Mammary epithelial cell (primary cell): ENCODE data around the gene TMEM120B.

ENCODE experiments used
- EZH2 ChIP-seq: IDR thresholded peaks from 2 replicates; pipeline ENCODE4 v1.6.1; 2012; ENCODE audit warnings: low read length, inconsistent platforms, borderline replicate concordance
- TF ChIP-seq, protein P1 (sequence below), 2 donors: IDR thresholded peaks in 1 of 2; conservative IDR thresholded peaks in 1 of 2; 2 replicates each; pipeline ENCODE4 v1.5.1; 2011 to 2012; ENCODE audit warnings: inconsistent platforms in 2 of 2, low read length in 2 of 2, mild to moderate bottlenecking in 2 of 2, control low read depth in 1 of 2, low read depth in 1 of 2; ENCODE audit not compliant: insufficient read depth in 1 of 2; ENCODE audit errors: extremely low read depth in 1 of 2

DNA sequence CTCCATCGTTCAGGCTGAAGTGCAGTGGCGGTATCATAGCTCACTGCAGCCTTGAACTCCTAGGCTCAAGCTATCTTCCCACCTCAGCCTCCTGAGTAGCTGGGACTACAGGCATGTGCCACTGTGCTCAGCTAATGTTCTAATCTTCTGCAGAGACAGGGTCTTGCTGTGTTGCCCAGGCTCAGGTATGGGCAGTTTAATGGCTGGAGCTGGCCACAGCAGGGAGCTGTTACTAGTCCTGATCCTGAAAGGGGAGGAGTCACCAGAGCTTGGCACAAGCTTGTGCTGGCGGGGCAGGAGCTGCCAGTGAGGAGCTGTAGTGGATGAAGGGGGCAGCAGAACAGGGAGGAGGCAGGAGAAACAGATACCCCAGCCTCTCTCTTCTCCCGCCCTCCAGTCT is 10.6 kb downstream of the TMEM120B start:
- TF ChIP-seq, protein P1, sequence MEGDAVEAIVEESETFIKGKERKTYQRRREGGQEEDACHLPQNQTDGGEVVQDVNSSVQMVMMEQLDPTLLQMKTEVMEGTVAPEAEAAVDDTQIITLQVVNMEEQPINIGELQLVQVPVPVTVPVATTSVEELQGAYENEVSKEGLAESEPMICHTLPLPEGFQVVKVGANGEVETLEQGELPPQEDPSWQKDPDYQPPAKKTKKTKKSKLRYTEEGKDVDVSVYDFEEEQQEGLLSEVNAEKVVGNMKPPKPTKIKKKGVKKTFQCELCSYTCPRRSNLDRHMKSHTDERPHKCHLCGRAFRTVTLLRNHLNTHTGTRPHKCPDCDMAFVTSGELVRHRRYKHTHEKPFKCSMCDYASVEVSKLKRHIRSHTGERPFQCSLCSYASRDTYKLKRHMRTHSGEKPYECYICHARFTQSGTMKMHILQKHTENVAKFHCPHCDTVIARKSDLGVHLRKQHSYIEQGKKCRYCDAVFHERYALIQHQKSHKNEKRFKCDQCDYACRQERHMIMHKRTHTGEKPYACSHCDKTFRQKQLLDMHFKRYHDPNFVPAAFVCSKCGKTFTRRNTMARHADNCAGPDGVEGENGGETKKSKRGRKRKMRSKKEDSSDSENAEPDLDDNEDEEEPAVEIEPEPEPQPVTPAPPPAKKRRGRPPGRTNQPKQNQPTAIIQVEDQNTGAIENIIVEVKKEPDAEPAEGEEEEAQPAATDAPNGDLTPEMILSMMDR (conservative IDR thresholded peaks at IDR 0.05 in 1 of 2, IDR thresholded peaks at IDR 0.05 in 1 of 2; ENCODE audit: extremely low read depth in 1 of 2, insufficient read depth in 1 of 2, low read depth in 1 of 2, low read length in 2 of 2), result no peak
- no peak for TF ChIP-seq EZH2
